RWPE2 (cell line): ENCODE measurements around the gene ALDH3B1.

Source experiments
- ATAC-seq: fragments of 200-7000 bp; cut with Tn5 transposase; 3 replicates; pipeline ENCODE4 v1.9.1; 2021; ENCODE audit warnings: low read depth
- DNase-seq: peaks from one replicate; pipeline ENCODE4 v3.0.0-alpha.2; 2020; ENCODE audit warnings: low spot score
- H3K27ac ChIP-seq: fragments of 450-650 bp; 2 replicates; pipeline ENCODE4 v1.5.1; 2017; ENCODE audit warnings: mild to moderate bottlenecking; ENCODE audit not compliant: poor library complexity, severe bottlenecking
- H3K27me3 ChIP-seq: fragments of 250-450 bp; sonication (Bioruptor Pico); 2 replicates; pipeline ENCODE4 v1.5.1; 2021; ENCODE audit warnings: mild to moderate bottlenecking, moderate library complexity; ENCODE audit not compliant: insufficient read depth, poor library complexity, severe bottlenecking
- H3K36me3 ChIP-seq: fragments of 250-450 bp; sonication (Bioruptor Pico); 2 replicates; pipeline ENCODE4 v1.5.1; 2020; ENCODE audit warnings: low read depth, mild to moderate bottlenecking, moderate library complexity
- H3K4me1 ChIP-seq: fragments of 250-450 bp; sonication (Bioruptor Pico); 2 replicates; pipeline ENCODE4 v1.5.1; 2021; ENCODE audit warnings: mild to moderate bottlenecking, moderate library complexity; ENCODE audit not compliant: insufficient read depth, poor library complexity, severe bottlenecking
- H3K4me3 ChIP-seq: fragments of 250-450 bp; sonication (Bioruptor Pico); 2 replicates; pipeline ENCODE4 v1.5.1; 2021; ENCODE audit warnings: mild to moderate bottlenecking, moderate library complexity; ENCODE audit not compliant: severe bottlenecking
- H3K9me3 ChIP-seq: fragments of 250-450 bp; sonication (Bioruptor Pico); 2 replicates; pipeline ENCODE4 v1.5.1; 2021; ENCODE audit warnings: mild to moderate bottlenecking, moderate library complexity; ENCODE audit not compliant: severe bottlenecking
- TF ChIP-seq, protein P1 (sequence below): fragments of 450-650 bp; IDR thresholded peaks from one replicate; pipeline ENCODE4 v1.5.1; 2017; ENCODE audit warnings: mild to moderate bottlenecking, moderate library complexity; ENCODE audit not compliant: poor library complexity, severe bottlenecking

ALDH3B1 gene

DNA sequence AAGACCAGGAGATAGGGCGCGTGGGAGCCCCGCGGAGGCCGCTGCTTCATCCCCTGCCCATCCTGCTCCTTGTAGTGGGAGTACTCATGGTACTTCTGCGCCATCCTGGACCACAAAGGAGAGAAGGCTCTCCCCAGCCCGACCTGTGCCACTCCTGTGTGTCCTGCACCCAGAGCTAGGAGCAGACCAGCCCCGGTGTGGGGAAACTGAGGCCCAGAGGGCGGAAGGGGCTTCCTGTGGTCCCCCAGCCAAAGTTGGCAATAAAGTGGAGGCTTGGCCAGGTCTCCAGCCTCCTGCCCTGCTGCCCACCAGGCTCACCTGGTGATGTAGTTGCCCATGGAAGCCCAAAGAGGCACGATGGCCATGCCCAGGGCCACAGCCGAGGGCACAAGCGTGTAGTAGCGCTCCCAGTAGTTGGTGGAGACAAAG, 10.9 kb upstream of the ALDH3B1 start:
- Histone ChIP-seq H3K36me3 (no peaks in the 10 kb centered on the region; the same call in 1 of the 2 replicates), H3K27ac (no peak overlapping the region), H3K9me3 (no peaks in the 10 kb centered on the region), H3K27me3 (no peaks in the 10 kb centered on the region), H3K4me1 (no peaks in the 10 kb centered on the region), H3K4me3 (no peak overlapping the region)
- DNase-seq (no peak), ATAC-seq (no peak)
- TF ChIP-seq, protein P1, sequence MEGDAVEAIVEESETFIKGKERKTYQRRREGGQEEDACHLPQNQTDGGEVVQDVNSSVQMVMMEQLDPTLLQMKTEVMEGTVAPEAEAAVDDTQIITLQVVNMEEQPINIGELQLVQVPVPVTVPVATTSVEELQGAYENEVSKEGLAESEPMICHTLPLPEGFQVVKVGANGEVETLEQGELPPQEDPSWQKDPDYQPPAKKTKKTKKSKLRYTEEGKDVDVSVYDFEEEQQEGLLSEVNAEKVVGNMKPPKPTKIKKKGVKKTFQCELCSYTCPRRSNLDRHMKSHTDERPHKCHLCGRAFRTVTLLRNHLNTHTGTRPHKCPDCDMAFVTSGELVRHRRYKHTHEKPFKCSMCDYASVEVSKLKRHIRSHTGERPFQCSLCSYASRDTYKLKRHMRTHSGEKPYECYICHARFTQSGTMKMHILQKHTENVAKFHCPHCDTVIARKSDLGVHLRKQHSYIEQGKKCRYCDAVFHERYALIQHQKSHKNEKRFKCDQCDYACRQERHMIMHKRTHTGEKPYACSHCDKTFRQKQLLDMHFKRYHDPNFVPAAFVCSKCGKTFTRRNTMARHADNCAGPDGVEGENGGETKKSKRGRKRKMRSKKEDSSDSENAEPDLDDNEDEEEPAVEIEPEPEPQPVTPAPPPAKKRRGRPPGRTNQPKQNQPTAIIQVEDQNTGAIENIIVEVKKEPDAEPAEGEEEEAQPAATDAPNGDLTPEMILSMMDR = no peak

DNA sequence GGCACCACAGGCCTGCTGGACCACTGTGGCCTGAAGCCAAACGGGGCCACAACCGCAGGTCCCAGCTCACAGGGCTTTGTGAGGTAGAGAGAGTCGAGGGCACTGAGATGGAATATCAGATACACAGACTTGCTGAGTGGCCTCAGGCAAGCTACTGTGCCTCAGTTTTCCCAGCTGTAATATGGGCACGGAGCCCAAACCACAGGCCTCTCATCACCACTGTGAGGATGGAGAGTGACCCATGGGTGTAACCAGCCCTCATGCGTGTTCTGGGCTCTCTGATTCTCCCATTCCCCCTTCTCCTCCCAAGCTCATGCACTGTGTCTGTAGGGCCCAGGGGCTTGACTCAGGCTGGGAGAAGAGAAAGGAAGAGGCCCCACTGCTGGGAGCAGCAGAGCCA, 10.4 kb upstream of the ALDH3B1 start:
- Histone ChIP-seq H3K9me3 (no peaks in the 10 kb centered on the region), H3K4me3 (no peak overlapping the region), H3K27ac (no peak overlapping the region), H3K36me3 (no peaks in the 10 kb centered on the region; the same call in 1 of the 2 replicates), H3K27me3 (no peaks in the 10 kb centered on the region), H3K4me1 (no peaks in the 10 kb centered on the region)
- DNase-seq (no peak), ATAC-seq (no peak)
- TF ChIP-seq, protein P1 = no peak

DNA sequence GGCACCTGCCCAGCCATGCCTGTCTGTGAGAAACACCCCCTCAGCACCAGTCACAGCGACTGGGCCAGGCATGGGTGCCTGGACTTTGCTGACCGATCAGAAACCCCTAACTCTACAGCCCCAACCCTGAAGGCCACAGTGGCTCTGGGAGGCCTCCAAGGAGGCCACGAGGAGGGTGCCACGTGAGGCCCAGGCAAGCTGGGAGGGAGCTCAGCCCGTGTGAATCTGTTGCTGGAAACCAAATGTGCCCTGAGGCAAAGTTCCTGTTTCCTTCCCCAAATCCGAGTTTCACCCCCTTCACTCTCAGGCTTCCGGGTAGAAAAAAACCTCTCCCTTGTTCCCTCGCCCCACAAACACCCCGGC, 7.6 kb upstream of the ALDH3B1 start:
- ATAC-seq (no peak), DNase-seq (no peak)
- no peak overlapping the region for H3K4me3 ChIP-seq

DNA sequence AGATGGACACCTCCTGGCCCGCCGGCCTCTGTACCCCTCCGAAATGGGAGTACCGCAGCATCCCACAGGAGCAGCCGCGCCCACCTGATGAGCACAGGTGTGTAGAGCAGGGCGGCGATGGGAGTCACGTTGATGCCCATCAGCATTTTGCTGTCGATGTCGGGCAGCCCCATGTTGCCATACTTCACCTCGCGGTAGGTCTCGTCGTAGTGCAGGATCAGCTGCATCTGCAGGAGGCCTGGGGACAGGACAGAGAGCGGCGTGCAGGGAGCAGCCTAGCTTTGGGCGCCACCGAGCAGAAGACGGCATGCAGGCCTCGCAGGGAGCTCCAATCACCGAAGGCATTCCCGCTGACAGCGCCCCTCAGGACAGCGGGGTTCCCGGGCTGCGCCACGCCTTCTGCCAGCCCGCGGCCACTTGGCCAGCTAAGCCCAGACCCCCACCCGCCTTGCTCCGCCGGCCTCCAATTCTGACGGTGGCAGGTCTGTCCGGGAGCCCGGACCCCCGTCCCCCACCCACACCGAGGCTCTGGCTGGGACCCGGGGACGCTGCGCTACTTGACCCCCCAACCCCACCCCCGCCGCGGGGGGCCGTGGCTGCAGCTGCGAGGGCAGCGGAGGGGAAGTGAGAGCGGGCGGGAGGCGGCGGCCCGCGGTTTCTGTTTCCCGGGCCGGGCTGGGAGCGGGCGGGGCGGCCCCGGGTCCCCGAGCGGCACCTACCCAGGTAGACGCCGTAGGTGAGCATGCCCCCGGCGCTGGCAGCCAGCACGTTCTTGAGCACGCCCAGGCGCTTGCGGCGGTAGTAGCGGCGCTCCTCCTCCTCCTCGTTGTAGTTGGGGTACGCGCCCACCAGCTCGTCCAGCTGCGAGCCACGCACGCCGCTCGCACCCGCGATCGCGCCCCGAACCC, 6.9 kb upstream of the ALDH3B1 start:
- peak overlapping the region; percentile 42 for H3K4me3 ChIP-seq
- TF ChIP-seq, protein P1 = no peak
- no peaks in the 10 kb centered on the region for H3K27me3 ChIP-seq
- peak overlapping the region; percentile 35 for H3K27ac ChIP-seq
- no peaks in the 10 kb centered on the region for H3K4me1 ChIP-seq
- peak; percentile 74 for DNase-seq
- no peaks in the 10 kb centered on the region for H3K9me3 ChIP-seq
- H3K36me3 ChIP-seq = no peaks in the 10 kb centered on the region
- ATAC-seq = peak; percentile 64

More for the DNA sequence above, 7.6 kb upstream of the ALDH3B1 start:
- H3K36me3 ChIP-seq = no peaks in the 10 kb centered on the region
- TF ChIP-seq, protein P1 = no peak
- no peaks in the 10 kb centered on the region for H3K27me3 ChIP-seq
- H3K27ac ChIP-seq = no peak overlapping the region
- H3K9me3 ChIP-seq = no peaks in the 10 kb centered on the region
- no peaks in the 10 kb centered on the region for H3K4me1 ChIP-seq
